ENCODE results near the gene LYRM9.

The LYRM9 gene

DNA sequence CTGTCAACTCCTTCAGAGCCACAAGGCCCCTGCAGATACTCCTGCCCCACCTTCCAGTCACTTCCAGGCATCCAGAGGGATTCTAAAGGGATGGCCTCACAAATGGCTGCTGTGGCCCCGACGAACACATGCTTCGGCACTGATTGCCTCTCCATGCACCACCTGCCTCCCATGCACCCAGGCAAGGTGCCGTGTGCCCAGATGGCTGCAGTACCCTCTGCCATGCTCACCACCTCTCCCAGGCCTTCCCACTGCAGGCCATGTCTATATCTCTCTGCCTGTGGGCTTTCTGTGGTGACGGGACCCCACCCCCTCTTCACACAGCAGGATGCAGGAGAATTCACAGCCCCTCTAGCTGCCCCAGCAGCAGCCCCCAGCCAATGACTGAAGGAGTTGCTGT is 27.9 kb upstream of the LYRM9 start:
- Histone ChIP-seq H3K36me3 (ENCODE audit: control insufficient read depth in 2 of 2, insufficient read depth in 1 of 2, low read length in 2 of 2) (no peaks in the 10 kb centered on the region), H3K4me1 (ENCODE audit: control insufficient read depth, insufficient read depth, low read length) (peaks cover under 1% of the 10 kb centered on the region; the same call in 1 of the 2 replicates), H3K9me3 (ENCODE audit: control insufficient read depth, insufficient read depth, low read depth, low read length) (no peaks in the 10 kb centered on the region), H3K4me3 (ENCODE audit: low read depth, low read length) (no peak overlapping the region), H3K27ac (ENCODE audit: extremely low read depth, low read depth, low read length) (no peak overlapping the region)
- TF ChIP-seq, protein P1, sequence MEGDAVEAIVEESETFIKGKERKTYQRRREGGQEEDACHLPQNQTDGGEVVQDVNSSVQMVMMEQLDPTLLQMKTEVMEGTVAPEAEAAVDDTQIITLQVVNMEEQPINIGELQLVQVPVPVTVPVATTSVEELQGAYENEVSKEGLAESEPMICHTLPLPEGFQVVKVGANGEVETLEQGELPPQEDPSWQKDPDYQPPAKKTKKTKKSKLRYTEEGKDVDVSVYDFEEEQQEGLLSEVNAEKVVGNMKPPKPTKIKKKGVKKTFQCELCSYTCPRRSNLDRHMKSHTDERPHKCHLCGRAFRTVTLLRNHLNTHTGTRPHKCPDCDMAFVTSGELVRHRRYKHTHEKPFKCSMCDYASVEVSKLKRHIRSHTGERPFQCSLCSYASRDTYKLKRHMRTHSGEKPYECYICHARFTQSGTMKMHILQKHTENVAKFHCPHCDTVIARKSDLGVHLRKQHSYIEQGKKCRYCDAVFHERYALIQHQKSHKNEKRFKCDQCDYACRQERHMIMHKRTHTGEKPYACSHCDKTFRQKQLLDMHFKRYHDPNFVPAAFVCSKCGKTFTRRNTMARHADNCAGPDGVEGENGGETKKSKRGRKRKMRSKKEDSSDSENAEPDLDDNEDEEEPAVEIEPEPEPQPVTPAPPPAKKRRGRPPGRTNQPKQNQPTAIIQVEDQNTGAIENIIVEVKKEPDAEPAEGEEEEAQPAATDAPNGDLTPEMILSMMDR (tag by site-specific recombination; IDR thresholded peaks at IDR 0.05): no peak
- TF ChIP-seq, protein P2, sequence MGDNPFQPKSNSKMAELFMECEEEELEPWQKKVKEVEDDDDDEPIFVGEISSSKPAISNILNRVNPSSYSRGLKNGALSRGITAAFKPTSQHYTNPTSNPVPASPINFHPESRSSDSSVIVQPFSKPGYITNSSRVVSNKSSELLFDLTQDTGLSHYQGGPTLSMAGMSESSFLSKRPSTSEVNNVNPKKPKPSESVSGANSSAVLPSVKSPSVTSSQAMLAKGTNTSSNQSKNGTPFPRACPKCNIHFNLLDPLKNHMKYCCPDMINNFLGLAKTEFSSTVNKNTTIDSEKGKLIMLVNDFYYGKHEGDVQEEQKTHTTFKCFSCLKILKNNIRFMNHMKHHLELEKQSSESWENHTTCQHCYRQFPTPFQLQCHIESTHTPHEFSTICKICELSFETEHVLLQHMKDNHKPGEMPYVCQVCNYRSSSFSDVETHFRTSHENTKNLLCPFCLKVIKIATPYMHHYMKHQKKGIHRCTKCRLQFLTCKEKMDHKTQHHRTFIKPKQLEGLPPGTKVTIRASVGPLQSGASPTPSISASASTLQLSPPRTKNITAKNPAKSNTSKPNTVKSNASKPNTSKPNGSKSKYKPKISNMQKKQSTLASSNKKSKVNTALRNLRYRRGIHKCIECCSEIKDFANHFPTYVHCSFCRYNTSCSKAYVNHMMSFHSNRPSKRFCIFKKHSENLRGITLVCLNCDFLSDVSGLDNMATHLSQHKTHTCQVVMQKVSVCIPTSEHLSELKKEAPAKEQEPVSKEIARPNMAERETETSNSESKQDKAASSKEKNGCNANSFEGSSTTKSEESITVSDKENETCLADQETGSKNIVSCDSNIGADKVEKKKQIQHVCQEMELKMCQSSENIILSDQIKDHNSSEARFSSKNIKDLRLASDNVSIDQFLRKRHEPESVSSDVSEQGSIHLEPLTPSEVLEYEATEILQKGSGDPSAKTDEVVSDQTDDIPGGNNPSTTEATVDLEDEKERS (tag by site-specific recombination; IDR thresholded peaks at IDR 0.05): no peak
- TF ChIP-seq ZNF133 (tag by site-specific recombination; IDR thresholded peaks at IDR 0.05) (no peak), ZNF366 (tag by site-specific recombination; conservative IDR thresholded peaks at IDR 0.05) (no peak), ZNF544 (tag by site-specific recombination; IDR thresholded peaks at IDR 0.05) (no peak), ZNF658 (tag by site-specific recombination; IDR thresholded peaks at IDR 0.05) (no peak), SETDB1 (IDR thresholded peaks at IDR 0.05; ENCODE audit: insufficient read length, low read length) (no peak), ZNF24 (tag by site-specific recombination; IDR thresholded peaks at IDR 0.05) (no peak), SP2 (tag by site-specific recombination; IDR thresholded peaks at IDR 0.05) (no peak), ZFHX2 (tag by site-specific recombination; conservative IDR thresholded peaks at IDR 0.05) (no peak), ZNF23 (tag by site-specific recombination; IDR thresholded peaks at IDR 0.05; ENCODE audit: borderline replicate concordance) (no peak)
- TF ChIP-seq, protein P3, sequence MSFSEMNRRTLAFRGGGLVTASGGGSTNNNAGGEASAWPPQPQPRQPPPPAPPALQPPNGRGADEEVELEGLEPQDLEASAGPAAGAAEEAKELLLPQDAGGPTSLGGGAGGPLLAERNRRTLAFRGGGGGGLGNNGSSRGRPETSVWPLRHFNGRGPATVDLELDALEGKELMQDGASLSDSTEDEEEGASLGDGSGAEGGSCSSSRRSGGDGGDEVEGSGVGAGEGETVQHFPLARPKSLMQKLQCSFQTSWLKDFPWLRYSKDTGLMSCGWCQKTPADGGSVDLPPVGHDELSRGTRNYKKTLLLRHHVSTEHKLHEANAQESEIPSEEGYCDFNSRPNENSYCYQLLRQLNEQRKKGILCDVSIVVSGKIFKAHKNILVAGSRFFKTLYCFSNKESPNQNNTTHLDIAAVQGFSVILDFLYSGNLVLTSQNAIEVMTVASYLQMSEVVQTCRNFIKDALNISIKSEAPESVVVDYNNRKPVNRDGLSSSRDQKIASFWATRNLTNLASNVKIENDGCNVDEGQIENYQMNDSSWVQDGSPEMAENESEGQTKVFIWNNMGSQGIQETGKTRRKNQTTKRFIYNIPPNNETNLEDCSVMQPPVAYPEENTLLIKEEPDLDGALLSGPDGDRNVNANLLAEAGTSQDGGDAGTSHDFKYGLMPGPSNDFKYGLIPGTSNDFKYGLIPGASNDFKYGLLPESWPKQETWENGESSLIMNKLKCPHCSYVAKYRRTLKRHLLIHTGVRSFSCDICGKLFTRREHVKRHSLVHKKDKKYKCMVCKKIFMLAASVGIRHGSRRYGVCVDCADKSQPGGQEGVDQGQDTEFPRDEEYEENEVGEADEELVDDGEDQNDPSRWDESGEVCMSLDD (tag by site-specific recombination; IDR thresholded peaks at IDR 0.05): no peak
- CTCF ChIA-PET: interaction anchor here (1.4 kb wide), 1 partner anchor 28 kb away, joined by 6 read pairs; the partner anchor contains the start of gene LYRM9
- POLR2A ChIA-PET: no interaction called here

DNA sequence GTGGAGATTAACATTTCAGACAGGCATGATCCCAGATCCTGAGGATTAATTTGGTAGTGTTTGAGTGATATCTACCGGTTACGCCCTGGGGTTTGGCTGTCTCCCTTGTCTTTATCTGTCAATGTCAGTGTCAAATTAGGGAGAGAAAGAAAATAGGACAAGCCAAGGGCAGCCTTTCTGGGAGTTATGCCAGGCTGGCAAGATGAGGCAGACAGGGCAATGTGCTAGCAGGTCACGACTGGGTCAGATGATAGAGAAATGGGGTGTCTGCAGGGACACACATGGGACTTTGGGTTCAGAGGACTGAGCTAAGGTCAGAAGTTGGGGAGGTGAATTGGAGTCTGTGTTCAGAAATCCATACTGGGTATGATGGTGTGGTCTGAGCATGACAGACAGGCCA is 27.4 kb upstream of the LYRM9 start:
- TF ChIP-seq ZSCAN16 (tag by site-specific recombination; IDR thresholded peaks at IDR 0.05) (no peak), OVOL3 (tag by site-specific recombination; IDR thresholded peaks at IDR 0.05) (no peak), ZNF366 (tag by site-specific recombination; conservative IDR thresholded peaks at IDR 0.05) (no peak), ZNF138 (tag by site-specific recombination; IDR thresholded peaks at IDR 0.05; ENCODE audit: borderline replicate concordance) (no peak), ZNF610 (tag by site-specific recombination; IDR thresholded peaks at IDR 0.05; ENCODE audit: borderline replicate concordance) (no peak), HOXC10 (CRISPR knock-in tag; IDR thresholded peaks at IDR 0.05) (no peak), ZFP41 (tag by site-specific recombination; IDR thresholded peaks at IDR 0.05; ENCODE audit: borderline replicate concordance) (no peak), ZNF501 (tag by site-specific recombination; IDR thresholded peaks at IDR 0.05) (no peak), KLF10 (tag by site-specific recombination; IDR thresholded peaks at IDR 0.05) (no peak), ZNF777 (tag by site-specific recombination; IDR thresholded peaks at IDR 0.05; ENCODE audit: borderline replicate concordance) (no peak), BCL11A (tag by site-specific recombination; IDR thresholded peaks at IDR 0.05; ENCODE audit: low read depth) (no peak), ZNF654 (tag by site-specific recombination; IDR thresholded peaks at IDR 0.05; ENCODE audit: low read depth) (no peak)
- TF ChIP-seq, protein P4, sequence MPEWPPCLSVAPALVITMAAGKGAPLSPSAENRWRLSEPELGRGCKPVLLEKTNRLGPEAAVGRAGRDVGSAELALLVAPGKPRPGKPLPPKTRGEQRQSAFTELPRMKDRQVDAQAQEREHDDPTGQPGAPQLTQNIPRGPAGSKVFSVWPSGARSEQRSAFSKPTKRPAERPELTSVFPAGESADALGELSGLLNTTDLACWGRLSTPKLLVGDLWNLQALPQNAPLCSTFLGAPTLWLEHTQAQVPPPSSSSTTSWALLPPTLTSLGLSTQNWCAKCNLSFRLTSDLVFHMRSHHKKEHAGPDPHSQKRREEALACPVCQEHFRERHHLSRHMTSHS (tag by site-specific recombination; IDR thresholded peaks at IDR 0.05): no peak
- TF ChIP-seq, protein P5, sequence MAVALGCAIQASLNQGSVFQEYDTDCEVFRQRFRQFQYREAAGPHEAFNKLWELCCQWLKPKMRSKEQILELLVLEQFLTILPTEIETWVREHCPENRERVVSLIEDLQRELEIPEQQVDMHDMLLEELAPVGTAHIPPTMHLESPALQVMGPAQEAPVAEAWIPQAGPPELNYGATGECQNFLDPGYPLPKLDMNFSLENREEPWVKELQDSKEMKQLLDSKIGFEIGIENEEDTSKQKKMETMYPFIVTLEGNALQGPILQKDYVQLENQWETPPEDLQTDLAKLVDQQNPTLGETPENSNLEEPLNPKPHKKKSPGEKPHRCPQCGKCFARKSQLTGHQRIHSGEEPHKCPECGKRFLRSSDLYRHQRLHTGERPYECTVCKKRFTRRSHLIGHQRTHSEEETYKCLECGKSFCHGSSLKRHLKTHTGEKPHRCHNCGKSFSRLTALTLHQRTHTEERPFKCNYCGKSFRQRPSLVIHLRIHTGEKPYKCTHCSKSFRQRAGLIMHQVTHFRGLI (tag by site-specific recombination; IDR thresholded peaks at IDR 0.05): no peak
- Histone ChIP-seq H3K9me3 (ENCODE audit: control insufficient read depth, insufficient read depth, low read depth, low read length) (no peaks in the 10 kb centered on the region), H3K4me1 (ENCODE audit: control insufficient read depth, insufficient read depth, low read length) (peaks cover 3% of the 10 kb centered on the region; the same call in 1 of the 2 replicates), H3K4me3 (ENCODE audit: low read depth, low read length) (no peak overlapping the region), H3K36me3 (ENCODE audit: control insufficient read depth in 2 of 2, insufficient read depth in 1 of 2, low read length in 2 of 2) (no peaks in the 10 kb centered on the region), H3K27ac (ENCODE audit: extremely low read depth, low read depth, low read length) (no peak overlapping the region)
- ChIA-PET CTCF (interaction anchor here (0.6 to 1.8 kb wide), 3 partner anchors 27 to 214 kb away, joined by 6 to 8 read pairs (median 7); partner anchors contain the start of gene LYRM9), POLR2A (no interaction called here)

All from HEK293 (cell line).